DND-41 (cell line): ENCODE data around the gene TMEM209.

Source experiments
- ATAC-seq: fragments of 200-7000 bp; cut with Tn5 transposase; 3 replicates; pipeline ENCODE4 v1.9.1; 2021; ENCODE audit warnings: low read depth; ENCODE audit not compliant: insufficient read depth
- DNase-seq: peaks from one replicate; pipeline ENCODE4 v3.0.0-alpha.2; 2020
- H2AFZ ChIP-seq: 2 replicates; pipeline ENCODE4 v1.6.0; 2012; ENCODE audit warnings: low read depth, low read length
- H3K27ac ChIP-seq: 2 replicates; pipeline ENCODE4 v1.5.1; 2012; ENCODE audit warnings: low read length, inconsistent platforms
- H3K27me3 ChIP-seq: fragments of 200-600 bp; sonication (generic); 2 replicates; pipeline ENCODE4 v1.6.0; 2012; ENCODE audit warnings: low read length, mild to moderate bottlenecking, inconsistent platforms; ENCODE audit not compliant: insufficient read depth, poor library complexity
- H3K36me3 ChIP-seq: 2 replicates; pipeline ENCODE4 v1.5.1; 2012; ENCODE audit warnings: low read length, inconsistent platforms; ENCODE audit not compliant: insufficient read depth
- H3K4me1 ChIP-seq: 2 replicates; pipeline ENCODE4 v1.5.1; 2012; ENCODE audit warnings: mild to moderate bottlenecking, low read length; ENCODE audit not compliant: insufficient read depth
- H3K4me2 ChIP-seq: 2 replicates; pipeline ENCODE4 v1.6.0; 2012; ENCODE audit warnings: mild to moderate bottlenecking, moderate library complexity, low read length, inconsistent platforms; ENCODE audit not compliant: insufficient read depth
- H3K4me3 ChIP-seq, 2 experiments: fragments of 200-600 bp in 1 of 2; shearing (Covaris generic) in 1 of 2; 2 replicates each; pipeline ENCODE4 v1.5.1; 2012 to 2016; ENCODE audit warnings: inconsistent platforms in 2 of 2, low read length in 2 of 2, mild to moderate bottlenecking in 2 of 2, low read depth in 1 of 2, moderate library complexity in 1 of 2
- H3K79me2 ChIP-seq: 2 replicates; pipeline ENCODE4 v1.6.0; 2012; ENCODE audit warnings: low read length, inconsistent platforms; ENCODE audit not compliant: insufficient read depth
- H3K9ac ChIP-seq: 2 replicates; pipeline ENCODE4 v1.6.0; 2012; ENCODE audit warnings: low read depth, mild to moderate bottlenecking, inconsistent platforms, low read length, moderate library complexity
- H3K9me3 ChIP-seq: 2 replicates; pipeline ENCODE4 v1.5.1; 2012; ENCODE audit warnings: low read length, moderate library complexity, mild to moderate bottlenecking, inconsistent platforms; ENCODE audit not compliant: insufficient read depth, severe bottlenecking
- H4K20me1 ChIP-seq: 2 replicates; pipeline ENCODE4 v1.6.0; 2012; ENCODE audit warnings: low read length; ENCODE audit not compliant: insufficient read depth
- EZH2 ChIP-seq: IDR thresholded peaks from 3 replicates; pipeline ENCODE4 v1.6.1; 2012; ENCODE audit warnings: borderline replicate concordance, low read depth, mild to moderate bottlenecking, moderate library complexity, low read length, inconsistent platforms; ENCODE audit not compliant: severe bottlenecking
- TF ChIP-seq, protein P1 (sequence below): IDR thresholded peaks from 2 replicates; pipeline ENCODE4 v1.5.1; 2012; ENCODE audit warnings: borderline replicate concordance, low read length, moderate library complexity, mild to moderate bottlenecking; ENCODE audit not compliant: poor library complexity, severe bottlenecking; ENCODE audit errors: extremely low read depth

The TMEM209 gene

DNA sequence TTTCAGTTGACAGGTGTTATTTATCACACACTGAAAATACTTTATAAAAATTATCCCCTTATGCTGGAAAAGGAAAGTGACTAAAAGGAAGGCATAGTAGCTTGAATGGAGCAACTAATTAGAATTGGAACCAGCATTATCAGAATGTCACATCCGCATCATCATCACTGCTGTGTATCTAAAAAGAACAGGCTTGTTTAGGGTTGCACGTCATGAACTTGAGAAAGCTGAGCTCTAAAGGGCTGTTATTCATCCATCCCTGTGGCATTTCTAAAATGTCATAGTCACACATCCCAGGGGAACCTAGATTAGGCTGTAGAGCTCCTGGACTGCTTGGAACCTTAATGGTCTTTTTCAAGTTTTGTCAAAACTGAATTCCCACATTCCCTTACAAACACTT is 80.5 kb downstream of the TMEM209 start:
- DNase-seq (no peak), ATAC-seq (no peak)
- Histone ChIP-seq H3K4me1 (no peaks in the 10 kb centered on the region), H3K4me3 (no peak overlapping the region; a peak in 1 of 4 replicates), H2AFZ (no peak overlapping the region), H3K9me3 (no peaks in the 10 kb centered on the region), H3K4me2 (no peak overlapping the region), H3K27me3 (no peaks in the 10 kb centered on the region), H3K9ac (no peak overlapping the region), H3K36me3 (peaks cover 79% of the 10 kb centered on the region), H3K79me2 (no peaks in the 10 kb centered on the region), H4K20me1 (no peaks in the 10 kb centered on the region), H3K27ac (no peak overlapping the region)
- no peak for TF ChIP-seq EZH2
- TF ChIP-seq, protein P1, sequence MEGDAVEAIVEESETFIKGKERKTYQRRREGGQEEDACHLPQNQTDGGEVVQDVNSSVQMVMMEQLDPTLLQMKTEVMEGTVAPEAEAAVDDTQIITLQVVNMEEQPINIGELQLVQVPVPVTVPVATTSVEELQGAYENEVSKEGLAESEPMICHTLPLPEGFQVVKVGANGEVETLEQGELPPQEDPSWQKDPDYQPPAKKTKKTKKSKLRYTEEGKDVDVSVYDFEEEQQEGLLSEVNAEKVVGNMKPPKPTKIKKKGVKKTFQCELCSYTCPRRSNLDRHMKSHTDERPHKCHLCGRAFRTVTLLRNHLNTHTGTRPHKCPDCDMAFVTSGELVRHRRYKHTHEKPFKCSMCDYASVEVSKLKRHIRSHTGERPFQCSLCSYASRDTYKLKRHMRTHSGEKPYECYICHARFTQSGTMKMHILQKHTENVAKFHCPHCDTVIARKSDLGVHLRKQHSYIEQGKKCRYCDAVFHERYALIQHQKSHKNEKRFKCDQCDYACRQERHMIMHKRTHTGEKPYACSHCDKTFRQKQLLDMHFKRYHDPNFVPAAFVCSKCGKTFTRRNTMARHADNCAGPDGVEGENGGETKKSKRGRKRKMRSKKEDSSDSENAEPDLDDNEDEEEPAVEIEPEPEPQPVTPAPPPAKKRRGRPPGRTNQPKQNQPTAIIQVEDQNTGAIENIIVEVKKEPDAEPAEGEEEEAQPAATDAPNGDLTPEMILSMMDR: no peak

DNA sequence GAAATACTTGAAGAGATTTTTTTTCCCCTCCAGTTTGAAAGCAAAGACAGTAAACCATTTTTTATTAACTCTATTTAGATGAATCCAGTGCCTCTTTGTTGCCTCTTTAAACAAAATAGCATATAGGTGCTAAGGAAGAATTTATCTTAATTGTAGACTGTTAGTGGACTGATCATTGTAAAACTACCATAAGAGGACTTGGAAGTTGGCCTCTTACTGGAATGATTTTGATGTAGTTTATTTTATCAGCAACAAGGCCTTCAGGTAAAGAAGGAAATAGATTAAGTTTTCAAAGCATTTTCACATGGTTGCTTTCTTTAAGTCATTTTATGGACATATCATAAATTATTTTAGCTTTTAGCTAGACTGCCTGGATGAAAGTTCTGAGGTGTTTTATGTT is 81.7 kb downstream of the TMEM209 start:
- Histone ChIP-seq H3K36me3 (peaks cover 69% of the 10 kb centered on the region), H3K9me3 (no peaks in the 10 kb centered on the region), H3K27me3 (no peaks in the 10 kb centered on the region), H3K79me2 (no peaks in the 10 kb centered on the region), H4K20me1 (no peaks in the 10 kb centered on the region), H3K4me1 (no peaks in the 10 kb centered on the region), H2AFZ (no peak overlapping the region), H3K9ac (no peak overlapping the region), H3K4me2 (no peak overlapping the region), H3K27ac (no peak overlapping the region), H3K4me3 (no peak overlapping the region)
- no peak for DNase-seq
- no peak for ATAC-seq
- no peak for TF ChIP-seq EZH2
- TF ChIP-seq, protein P1: no peak

DNA sequence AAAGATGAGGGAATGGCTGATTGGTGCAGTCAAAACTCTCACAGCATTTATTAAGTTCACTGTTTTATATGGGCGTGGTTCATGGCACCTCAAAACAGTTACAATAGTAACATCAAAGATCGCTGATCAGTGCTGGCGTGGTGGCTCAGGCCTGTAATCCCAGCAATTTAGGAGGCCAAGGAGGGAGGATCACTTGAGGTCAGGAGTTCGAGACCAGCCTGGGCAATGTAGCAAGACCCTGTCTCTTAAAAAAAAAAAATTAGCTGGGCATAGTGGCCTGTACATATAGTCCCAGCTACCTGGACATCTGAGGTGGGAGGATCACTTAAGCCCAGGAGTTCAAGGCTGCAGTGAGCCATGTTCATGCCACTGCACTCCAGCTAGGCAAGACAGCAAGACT is 86.4 kb downstream of the TMEM209 start:
- DNase-seq (no peak), ATAC-seq (no peak)
- H3K9me3 ChIP-seq: no peaks in the 10 kb centered on the region
- no peaks in the 10 kb centered on the region for H3K79me2 ChIP-seq
- no peak overlapping the region for H3K4me3 ChIP-seq
- no peaks in the 10 kb centered on the region for H4K20me1 ChIP-seq
- H3K27me3 ChIP-seq: no peaks in the 10 kb centered on the region
- no peak overlapping the region for H3K4me2 ChIP-seq
- no peak overlapping the region for H2AFZ ChIP-seq
- no peak overlapping the region for H3K9ac ChIP-seq
- H3K36me3 ChIP-seq: peaks cover 29% of the 10 kb centered on the region
- no peaks in the 10 kb centered on the region for H3K4me1 ChIP-seq
- no peak overlapping the region for H3K27ac ChIP-seq
- no peak for TF ChIP-seq EZH2
- TF ChIP-seq, protein P1: no peak

DNA sequence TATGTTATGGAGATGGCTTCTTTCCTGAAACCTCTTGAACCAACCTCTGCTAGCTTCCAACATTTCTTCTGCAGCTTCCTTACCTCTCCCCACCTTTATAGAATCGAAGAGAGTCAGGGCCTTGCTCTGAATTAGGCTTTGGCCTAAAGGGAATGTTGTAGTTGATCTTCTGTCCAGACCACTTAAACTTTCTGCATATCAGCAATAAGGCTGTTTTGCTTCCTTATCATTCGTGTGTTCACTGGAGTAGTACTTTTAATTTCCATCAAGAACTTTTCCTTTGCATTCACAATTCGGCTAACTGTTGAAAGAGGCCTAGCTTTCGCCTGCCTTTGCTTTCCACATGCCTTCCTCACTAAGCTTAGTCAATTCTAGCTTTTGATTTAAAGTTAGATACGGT is 86.9 kb downstream of the TMEM209 start:
- no peak overlapping the region for H3K27ac ChIP-seq
- no peak overlapping the region for H3K4me3 ChIP-seq
- H3K4me2 ChIP-seq: no peak overlapping the region
- H2AFZ ChIP-seq: no peak overlapping the region
- TF ChIP-seq, protein P1: no peak
- no peak for TF ChIP-seq EZH2
- no peaks in the 10 kb centered on the region for H4K20me1 ChIP-seq
- H3K27me3 ChIP-seq: no peaks in the 10 kb centered on the region
- no peaks in the 10 kb centered on the region for H3K4me1 ChIP-seq
- H3K9me3 ChIP-seq: no peaks in the 10 kb centered on the region
- no peaks in the 10 kb centered on the region for H3K79me2 ChIP-seq
- peaks cover 24% of the 10 kb centered on the region for H3K36me3 ChIP-seq
- no peak for ATAC-seq
- DNase-seq: no peak
- no peak overlapping the region for H3K9ac ChIP-seq
